MM.1S (cell line): Measurements from ENCODE around the gene TMEM238.

ENCODE experiments used
- EZH2 ChIP-seq: fragments of 300-600 bp; sonication (generic); optimal IDR thresholded peaks from 2 replicates; pipeline ENCODE3; 2017; ENCODE audit warnings: low read depth, mild to moderate bottlenecking, antibody characterized with exemption, low read length, mixed read lengths
- EZH2phosphoT487 ChIP-seq: fragments of 300-600 bp; sonication (generic); IDR thresholded peaks from 2 replicates; pipeline ENCODE4 v1.6.1; 2018; ENCODE audit warnings: antibody characterized with exemption, low read length
- TF ChIP-seq, protein P1 (sequence below): fragments of 300-600 bp; sonication (generic); IDR thresholded peaks from 2 replicates; pipeline ENCODE4 v1.5.1; 2016; ENCODE audit warnings: antibody characterized with exemption, low read length, mixed read lengths

DNA sequence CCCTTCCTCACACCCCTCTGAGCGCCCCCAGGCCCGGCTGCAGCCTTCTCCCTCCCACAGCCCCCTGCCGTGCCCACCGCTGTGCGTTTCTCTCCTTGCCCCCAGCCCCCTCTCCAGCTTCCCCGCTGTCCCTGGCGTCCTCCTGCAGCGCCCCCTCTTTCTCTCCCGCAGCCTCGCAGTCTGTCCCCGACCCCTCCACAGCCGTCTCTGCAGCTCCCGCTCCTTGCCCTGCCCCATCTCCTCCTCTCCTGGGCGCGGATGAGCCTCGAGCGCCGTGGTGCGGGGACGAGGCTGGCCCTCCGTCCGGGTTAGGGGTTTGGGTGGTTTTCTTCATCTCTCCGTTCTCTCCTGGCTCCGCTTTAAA lies 43.3 kb downstream of the TMEM238 start:
- TF ChIP-seq, protein P1, sequence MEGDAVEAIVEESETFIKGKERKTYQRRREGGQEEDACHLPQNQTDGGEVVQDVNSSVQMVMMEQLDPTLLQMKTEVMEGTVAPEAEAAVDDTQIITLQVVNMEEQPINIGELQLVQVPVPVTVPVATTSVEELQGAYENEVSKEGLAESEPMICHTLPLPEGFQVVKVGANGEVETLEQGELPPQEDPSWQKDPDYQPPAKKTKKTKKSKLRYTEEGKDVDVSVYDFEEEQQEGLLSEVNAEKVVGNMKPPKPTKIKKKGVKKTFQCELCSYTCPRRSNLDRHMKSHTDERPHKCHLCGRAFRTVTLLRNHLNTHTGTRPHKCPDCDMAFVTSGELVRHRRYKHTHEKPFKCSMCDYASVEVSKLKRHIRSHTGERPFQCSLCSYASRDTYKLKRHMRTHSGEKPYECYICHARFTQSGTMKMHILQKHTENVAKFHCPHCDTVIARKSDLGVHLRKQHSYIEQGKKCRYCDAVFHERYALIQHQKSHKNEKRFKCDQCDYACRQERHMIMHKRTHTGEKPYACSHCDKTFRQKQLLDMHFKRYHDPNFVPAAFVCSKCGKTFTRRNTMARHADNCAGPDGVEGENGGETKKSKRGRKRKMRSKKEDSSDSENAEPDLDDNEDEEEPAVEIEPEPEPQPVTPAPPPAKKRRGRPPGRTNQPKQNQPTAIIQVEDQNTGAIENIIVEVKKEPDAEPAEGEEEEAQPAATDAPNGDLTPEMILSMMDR = peak; percentile 49
- no peak for TF ChIP-seq EZH2
- TF ChIP-seq EZH2phosphoT487 = no peak
